GM18499 (cell line): ENCODE results near the gene ARHGAP19.
"Not testable (repeated sequence)": the region's sequence is repeated elsewhere in the genome, so short reads cannot be mapped to it uniquely, and the experiment has no call there.

Experiments used
- ATAC-seq: cut with Tn5 transposase; IDR thresholded peaks from one replicate; pipeline ENCODE4 v1.9.1; 2021; ENCODE audit warnings: moderate number of reproducible peaks; ENCODE audit not compliant: insufficient read depth, unreplicated experiment

ARHGAP19 gene

GRCh38 chr10:97290076-97290475 is 2.4 kb downstream of the ARHGAP19 start:
- not testable (repeated sequence) for ATAC-seq

GRCh38 chr10:97280783-97281182 is 11.7 kb downstream of the ARHGAP19 start:
- ATAC-seq = no peak

- ATAC-seq = no peak
Observed at GRCh38 chr10:97279121-97279815, 13.2 kb downstream of the ARHGAP19 start.

- ATAC-seq = no peak
Observed at GRCh38 chr10:97278491-97278989, 13.9 kb downstream of the ARHGAP19 start.

- no peak for ATAC-seq
Observed at GRCh38 chr10:97277551-97277950, 14.9 kb downstream of the ARHGAP19 start.

- no peak for ATAC-seq
Observed at GRCh38 chr10:97274828-97275227, 17.6 kb downstream of the ARHGAP19 start.

- no peak for ATAC-seq
Observed at GRCh38 chr10:97273700-97274099, 18.7 kb downstream of the ARHGAP19 start.

- ATAC-seq = no peak
Observed at GRCh38 chr10:97270523-97271154, 21.8 kb downstream of the ARHGAP19 start.

GRCh38 chr10:97267671-97268070 is 24.8 kb downstream of the ARHGAP19 start:
- ATAC-seq = no peak

- ATAC-seq = not testable (repeated sequence)
Observed at GRCh38 chr10:97265095-97265494, 27.3 kb downstream of the ARHGAP19 start.

GRCh38 chr10:97263971-97264370 is 28.5 kb downstream of the ARHGAP19 start:
- ATAC-seq = no peak

GRCh38 chr10:97261656-97262055 is 30.8 kb downstream of the ARHGAP19 start:
- no peak for ATAC-seq

- no peak for ATAC-seq
Observed at GRCh38 chr10:97261183-97261582, 31.3 kb downstream of the ARHGAP19 start.

- ATAC-seq = no peak
Observed at GRCh38 chr10:97259119-97259518, 33.3 kb downstream of the ARHGAP19 start.

GRCh38 chr10:97256356-97256755 is 36.1 kb downstream of the ARHGAP19 start:
- ATAC-seq = no peak

GRCh38 chr10:97255512-97256293 is 36.7 kb downstream of the ARHGAP19 start:
- no peak for ATAC-seq

- ATAC-seq = no peak
Observed at GRCh38 chr10:97254694-97255093, 37.7 kb downstream of the ARHGAP19 start.

- ATAC-seq = no peak
Observed at GRCh38 chr10:97250952-97251351, 41.5 kb downstream of the ARHGAP19 start.

- no peak for ATAC-seq
Observed at GRCh38 chr10:97243836-97244235, 48.6 kb downstream of the ARHGAP19 start.

- ATAC-seq = no peak
Observed at GRCh38 chr10:97238855-97239254, 53.6 kb downstream of the ARHGAP19 start.

GRCh38 chr10:97235353-97235752 is 57.1 kb downstream of the ARHGAP19 start:
- no peak for ATAC-seq
